GM12891 (cell line): ENCODE results near the gene PDE6A.

ENCODE experiments used
- POLR2A ChIP-seq: IDR thresholded peaks from 2 replicates; pipeline ENCODE4 v1.6.1; 2011; ENCODE audit warnings: low read depth, low read length, control low read depth
- POLR2AphosphoS5 ChIP-seq: IDR thresholded peaks from 2 replicates; pipeline ENCODE4 v1.6.1; 2011; ENCODE audit warnings: low read depth, low read length, control low read depth
- SPI1 ChIP-seq: IDR thresholded peaks from 2 replicates; pipeline ENCODE4 v1.6.1; 2011; ENCODE audit warnings: low read depth, low read length, control low read depth
- TAF1 ChIP-seq: IDR thresholded peaks from 2 replicates; pipeline ENCODE4 v1.6.1; 2011; ENCODE audit warnings: low read depth, low read length, control low read depth

GRCh38 chr5:149820536-149821510 lies 123.8 kb downstream of the PDE6A start:
- TF ChIP-seq POLR2AphosphoS5 (no peak), TAF1 (no peak), POLR2A (no peak), SPI1 (no peak)
